PC-3 (cell line): Measurements from ENCODE around the gene IRX6.

Experiments used
- CTCF ChIP-seq: fragments of 300-600 bp; sonication (generic); conservative IDR thresholded peaks from 2 replicates; pipeline ENCODE4 v1.5.1; 2017; ENCODE audit warnings: antibody characterized with exemption, low read depth, mild to moderate bottlenecking, low read length
- EZH2 ChIP-seq: fragments of 300-600 bp; sonication (generic); IDR thresholded peaks from one replicate; pipeline ENCODE4 v1.6.1; 2017; ENCODE audit warnings: antibody characterized with exemption, mild to moderate bottlenecking, low read length; ENCODE audit not compliant: unreplicated experiment
- EZH2phosphoT487 ChIP-seq: fragments of 300-600 bp; sonication (generic); IDR thresholded peaks from 2 replicates; pipeline ENCODE4 v1.6.1; 2018; ENCODE audit warnings: mild to moderate bottlenecking, antibody characterized with exemption, low read length, borderline replicate concordance

- no peak for TF ChIP-seq CTCF
- TF ChIP-seq EZH2 = no peak
- TF ChIP-seq EZH2phosphoT487 = no peak
These were observed 7.0 kb downstream of the IRX6 start for GRCh38 chr16:55330781-55331647.
